A673 (cell line): Measurements from ENCODE around the gene NR1H3.

ENCODE experiments used
- CTCF ChIP-seq: fragments of 300-800, 200-600 bp; sonication (generic); conservative IDR thresholded peaks from 2 replicates; pipeline ENCODE4 v1.5.1; 2017; ENCODE audit warnings: low read depth, mild to moderate bottlenecking, antibody characterized with exemption, low read length, moderate library complexity, mixed read lengths
- EZH2 ChIP-seq: fragments of 200-600 bp; sonication (generic); IDR thresholded peaks from 2 replicates; pipeline ENCODE4 v1.6.1; 2017; ENCODE audit warnings: borderline replicate concordance, low read depth, mild to moderate bottlenecking, mixed read lengths, antibody characterized with exemption, low read length; ENCODE audit not compliant: poor library complexity, severe bottlenecking

DNA sequence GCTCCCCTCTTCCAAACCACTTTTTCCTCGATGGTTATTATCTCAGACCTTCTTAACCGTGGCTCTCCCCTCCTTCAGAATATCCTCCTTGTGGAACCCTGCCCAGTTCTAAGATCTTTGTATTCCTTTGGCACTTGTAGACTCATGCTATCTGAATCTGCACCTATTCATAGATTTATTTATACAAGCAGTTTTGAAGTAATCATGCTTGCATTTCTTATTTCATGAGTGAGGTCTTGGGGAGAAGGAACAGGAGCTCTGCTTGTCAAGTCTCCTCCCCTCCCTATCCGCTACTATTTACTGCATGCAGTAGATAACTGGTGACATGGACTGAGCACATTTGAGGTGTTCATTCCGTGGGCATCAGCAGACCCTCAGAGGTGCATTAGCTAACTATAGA is 6.7 kb downstream of the NR1H3 start:
- TF ChIP-seq EZH2 (no peak), CTCF (no peak)
